A673 (cell line): ENCODE measurements around the gene MAPKAP1.

Experiments
- CTCF ChIP-seq: fragments of 300-800, 200-600 bp; sonication (generic); conservative IDR thresholded peaks from 2 replicates; pipeline ENCODE4 v1.5.1; 2017; ENCODE audit warnings: low read depth, mild to moderate bottlenecking, antibody characterized with exemption, low read length, moderate library complexity, mixed read lengths
- EZH2 ChIP-seq: fragments of 200-600 bp; sonication (generic); IDR thresholded peaks from 2 replicates; pipeline ENCODE4 v1.6.1; 2017; ENCODE audit warnings: borderline replicate concordance, low read depth, mild to moderate bottlenecking, mixed read lengths, antibody characterized with exemption, low read length; ENCODE audit not compliant: poor library complexity, severe bottlenecking

- no peak for TF ChIP-seq CTCF
- TF ChIP-seq EZH2 = no peak
These were observed 234.5 kb downstream of the MAPKAP1 start for GRCh38 chr9:125472562-125472925.
